Measurements from ENCODE around the gene TMEM131.

The TMEM131 gene

DNA sequence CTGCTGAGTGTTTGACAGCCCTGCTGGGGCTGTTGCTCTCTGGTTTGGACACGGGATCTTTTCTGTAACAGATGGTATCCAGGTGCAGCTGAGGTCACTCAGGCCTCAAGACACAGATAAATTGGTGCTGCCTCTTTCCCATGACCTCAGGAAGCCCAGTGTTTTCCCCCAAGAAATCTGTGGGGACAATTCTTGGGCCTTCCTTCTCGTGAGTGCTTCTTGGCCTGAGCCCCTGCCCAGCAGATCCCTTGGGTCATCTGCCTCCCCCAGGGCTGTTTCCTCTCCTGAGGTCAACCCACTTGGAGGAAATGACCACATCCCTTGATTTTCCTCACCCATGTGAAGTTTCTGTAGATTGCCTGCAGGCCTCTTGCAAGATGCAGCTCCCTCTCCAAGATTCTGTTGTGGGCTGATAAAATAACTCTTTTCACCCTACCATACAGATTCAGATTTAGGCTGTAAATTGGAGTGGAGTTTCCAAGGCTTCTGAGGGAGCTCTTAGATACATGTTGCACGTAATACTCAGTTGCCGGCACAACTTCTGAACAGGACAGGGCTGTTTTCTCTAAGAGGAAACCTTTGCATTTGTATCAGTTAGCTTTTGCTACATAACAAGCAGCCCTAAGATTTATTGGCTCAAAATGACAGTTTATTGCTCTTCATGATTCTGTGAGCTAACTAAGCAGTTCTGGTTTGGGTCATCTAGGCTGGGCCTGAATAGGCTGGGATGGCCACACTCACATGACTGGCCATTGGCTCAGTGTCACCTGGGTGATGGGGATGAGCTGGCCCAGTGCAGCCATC is 269.3 kb downstream of the TMEM131 start:
- DNase-seq, result no peak

DNA sequence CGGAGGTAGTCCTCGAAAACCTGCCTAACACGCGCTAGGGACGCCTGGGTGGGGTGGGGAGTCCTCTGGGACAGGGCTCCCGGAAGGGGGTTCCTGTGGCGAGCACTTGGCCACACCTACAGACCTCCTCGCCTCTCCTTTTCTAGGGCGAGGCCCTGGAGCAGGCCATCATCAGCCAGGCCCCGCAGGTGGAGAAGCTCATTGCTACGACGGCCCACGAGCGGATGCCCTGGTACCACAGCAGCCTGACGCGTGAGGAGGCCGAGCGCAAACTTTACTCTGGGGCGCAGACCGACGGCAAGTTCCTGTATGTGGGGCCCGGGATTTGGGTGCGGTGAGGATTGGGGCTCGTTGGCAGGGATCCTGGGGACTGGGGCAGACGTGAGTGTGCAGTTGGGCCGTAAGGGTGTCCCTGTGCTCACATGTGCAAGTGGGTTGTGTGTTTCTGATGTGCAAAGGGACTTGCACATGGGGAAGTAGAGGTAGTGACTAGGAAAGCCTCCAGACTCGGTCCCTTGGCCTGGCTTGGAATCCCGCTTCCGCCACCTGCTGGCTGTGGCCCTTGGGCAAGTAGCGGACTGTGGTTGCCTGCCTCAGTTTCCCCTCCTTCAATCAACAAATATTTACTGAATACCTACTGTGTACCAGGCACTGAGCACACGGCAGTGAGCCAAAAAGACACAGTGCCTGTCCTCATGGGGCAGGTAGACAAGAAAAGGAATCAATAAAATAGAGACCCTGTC is 270.6 kb downstream of the TMEM131 start:
- DNase-seq, result no peak

DNA sequence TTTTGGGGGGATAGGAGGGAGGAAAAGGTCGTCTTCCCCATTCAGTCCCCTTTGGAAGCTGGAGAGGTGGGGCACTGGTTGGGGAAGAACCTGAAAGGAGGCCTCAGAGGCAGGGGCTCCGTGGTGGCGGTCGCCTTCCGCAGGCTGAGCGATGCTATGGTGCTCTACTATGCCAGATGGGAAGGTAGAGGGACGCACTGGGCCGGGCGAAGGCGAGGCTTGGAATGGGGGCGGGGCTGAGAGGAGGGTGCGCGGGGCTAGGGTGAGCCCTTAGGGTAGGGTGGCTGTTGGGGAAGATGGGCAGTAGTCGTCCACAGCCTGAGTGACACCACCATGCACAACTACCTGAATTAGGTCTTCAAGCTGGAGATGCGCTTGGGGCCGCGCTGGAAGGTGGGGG is 271.2 kb downstream of the TMEM131 start:
- DNase-seq, result no peak

DNA sequence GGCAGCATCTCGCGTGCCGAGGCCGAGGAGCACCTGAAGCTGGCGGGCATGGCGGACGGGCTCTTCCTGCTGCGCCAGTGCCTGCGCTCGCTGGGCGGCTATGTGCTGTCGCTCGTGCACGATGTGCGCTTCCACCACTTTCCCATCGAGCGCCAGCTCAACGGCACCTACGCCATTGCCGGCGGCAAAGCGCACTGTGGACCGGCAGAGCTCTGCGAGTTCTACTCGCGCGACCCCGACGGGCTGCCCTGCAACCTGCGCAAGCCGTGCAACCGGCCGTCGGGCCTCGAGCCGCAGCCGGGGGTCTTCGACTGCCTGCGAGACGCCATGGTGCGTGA is 271.7 kb downstream of the TMEM131 start:
- no peak for DNase-seq

DNA sequence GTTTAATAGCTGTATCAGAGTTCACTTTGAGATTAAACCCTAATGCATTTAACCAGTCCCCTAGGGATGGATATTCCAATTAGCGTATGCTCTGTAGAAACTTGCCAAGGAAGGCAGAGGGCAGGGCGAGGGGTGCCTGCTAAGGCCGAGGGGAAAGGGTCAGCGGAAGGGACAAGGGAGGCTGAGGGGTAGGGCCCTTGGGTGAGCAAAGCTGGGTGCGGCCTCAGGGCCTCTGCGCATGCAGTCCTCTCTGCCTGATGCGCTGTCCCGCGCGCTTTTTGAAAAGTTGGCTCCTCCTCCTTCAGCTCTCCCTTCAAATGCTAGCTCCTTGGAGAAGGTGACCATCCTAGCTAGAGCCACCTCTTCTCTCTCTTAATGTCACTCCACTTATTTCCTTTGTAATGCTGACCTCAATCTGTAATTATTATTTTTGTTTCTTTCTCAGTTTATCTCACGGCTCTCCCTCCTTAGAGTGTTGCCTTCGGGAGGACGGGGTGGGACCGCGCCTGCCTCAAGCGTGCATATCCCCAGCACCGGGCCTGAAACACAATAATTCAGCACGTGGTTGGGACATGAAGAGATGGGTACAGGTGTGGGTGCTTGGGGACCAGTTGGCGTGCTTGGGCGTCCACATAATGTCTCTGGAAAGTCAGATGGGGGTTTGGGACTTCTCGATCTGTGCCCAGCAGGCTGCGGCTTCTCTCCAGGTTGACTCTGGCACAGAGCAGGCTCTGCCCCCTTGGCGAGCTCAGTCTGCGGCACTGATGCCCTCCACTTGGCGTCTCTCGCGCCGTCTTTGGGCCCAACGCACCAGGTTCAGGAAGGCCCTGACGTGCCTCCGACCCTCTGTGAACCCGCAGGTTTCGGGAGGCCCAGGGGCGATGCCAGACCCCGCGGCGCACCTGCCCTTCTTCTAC is 272.3 kb downstream of the TMEM131 start:
- DNase-seq, result no peak

DNA sequence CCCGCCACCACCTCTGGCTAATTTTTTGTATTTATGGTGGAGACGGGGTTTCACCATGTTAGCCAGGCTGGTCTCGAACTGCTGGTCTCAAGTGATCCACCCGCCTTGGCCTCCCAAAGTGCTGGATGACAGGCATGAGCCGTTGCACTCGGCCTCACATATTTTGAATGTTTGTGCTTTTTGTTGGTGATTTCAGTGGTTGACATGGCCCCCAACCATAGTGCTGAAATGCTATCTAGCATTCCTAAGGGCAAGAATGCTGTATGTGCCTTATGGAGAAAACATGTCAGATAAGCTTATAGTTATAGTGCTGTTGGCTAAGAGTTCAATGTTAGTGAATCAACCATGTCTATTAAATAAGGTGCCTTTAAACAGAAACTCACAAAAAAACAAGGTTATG is 273.5 kb downstream of the TMEM131 start:
- DNase-seq, result no peak

DNA sequence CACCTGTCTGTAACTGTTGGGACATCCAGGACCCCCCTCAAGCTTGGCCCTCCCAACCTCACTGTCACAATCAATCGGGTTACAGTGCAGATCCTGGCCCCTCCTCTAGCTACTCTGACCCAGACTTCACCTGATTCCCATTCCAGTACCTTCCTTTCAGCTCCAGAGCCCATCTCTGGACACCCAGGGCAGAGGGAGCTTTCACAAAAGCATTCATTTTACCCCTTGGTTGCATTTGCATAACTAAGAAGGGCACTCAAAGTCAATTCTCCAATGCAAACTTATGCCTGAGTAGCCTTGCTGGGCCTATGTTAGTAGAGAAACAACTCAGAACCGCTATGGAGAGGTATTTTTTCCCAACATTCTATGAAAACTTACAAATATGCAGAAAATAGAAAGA is 275.0 kb downstream of the TMEM131 start:
- DNase-seq, result no peak

GRCh38 chr2:97719362-97720155 is 276.2 kb downstream of the TMEM131 start:
- DNase-seq, result no peak

- no peak for DNase-seq
Measured at GRCh38 chr2:97718942-97719341, 276.8 kb downstream of the TMEM131 start.

GRCh38 chr2:97718051-97718882 is 277.5 kb downstream of the TMEM131 start:
- no peak for DNase-seq

DNA sequence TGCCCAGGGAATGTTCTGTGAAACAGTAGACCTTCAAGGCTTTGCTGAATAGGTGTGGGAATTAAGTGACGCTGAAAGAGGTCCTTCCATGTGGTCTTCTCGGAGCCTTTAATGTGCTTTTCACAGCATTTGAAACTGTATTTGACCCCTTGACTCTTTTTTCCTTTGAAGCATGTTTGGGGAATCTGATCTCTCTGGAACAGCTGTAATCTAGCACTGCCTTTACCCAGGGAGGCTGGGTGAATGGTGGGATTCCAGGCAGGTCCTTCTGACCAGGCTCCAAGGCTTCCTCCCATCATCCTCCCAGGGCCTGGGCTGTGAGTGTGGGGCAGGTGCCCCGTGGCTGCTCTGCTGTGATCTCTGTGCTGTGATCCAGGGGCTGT is 278.1 kb downstream of the TMEM131 start:
- DNase-seq, result no peak

DNA sequence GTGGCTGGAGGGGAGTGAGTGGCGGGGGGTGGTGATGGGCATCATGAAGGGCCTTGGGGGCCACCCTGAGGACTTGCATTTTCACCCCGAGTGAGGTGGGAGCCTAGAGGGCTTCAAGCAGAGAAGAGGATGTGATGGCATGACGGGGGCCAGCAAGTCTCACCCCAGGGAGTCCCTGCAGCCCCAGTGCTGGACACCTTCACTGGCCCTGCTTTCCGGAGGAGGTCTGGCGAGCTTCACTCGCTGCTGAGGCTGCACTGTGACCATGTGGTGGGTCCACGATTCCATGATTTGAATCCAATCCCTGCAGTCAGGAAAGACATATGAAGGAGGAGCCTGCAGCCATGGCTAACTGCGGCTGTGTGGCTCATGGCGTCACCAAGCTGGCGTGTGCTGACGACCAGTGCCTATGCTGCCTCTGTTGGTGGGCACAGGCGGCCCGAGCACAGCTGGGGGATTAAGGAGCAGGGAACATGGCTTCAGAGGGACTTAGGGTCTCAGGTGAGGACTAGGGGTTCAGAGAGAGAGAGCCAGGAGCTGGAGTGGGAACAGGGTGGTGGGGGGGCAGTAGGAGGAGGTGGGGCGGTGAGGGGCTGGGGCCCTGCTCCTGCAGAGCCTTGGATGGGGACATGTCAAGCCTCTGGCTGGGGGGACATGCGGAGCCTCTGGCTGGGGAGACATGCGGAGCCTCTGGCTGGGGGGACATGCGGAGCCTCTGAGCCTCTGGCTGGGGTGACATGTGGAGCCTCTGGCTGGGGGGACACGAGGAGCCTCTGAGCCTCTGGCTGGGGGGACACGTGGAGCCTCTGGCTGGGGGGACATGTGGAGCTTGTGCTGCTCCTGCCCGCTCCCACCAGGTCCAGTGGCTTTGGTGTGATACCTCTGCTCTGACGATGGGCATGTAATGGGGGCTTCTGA is 278.8 kb downstream of the TMEM131 start:
- DNase-seq, result no peak

DNA sequence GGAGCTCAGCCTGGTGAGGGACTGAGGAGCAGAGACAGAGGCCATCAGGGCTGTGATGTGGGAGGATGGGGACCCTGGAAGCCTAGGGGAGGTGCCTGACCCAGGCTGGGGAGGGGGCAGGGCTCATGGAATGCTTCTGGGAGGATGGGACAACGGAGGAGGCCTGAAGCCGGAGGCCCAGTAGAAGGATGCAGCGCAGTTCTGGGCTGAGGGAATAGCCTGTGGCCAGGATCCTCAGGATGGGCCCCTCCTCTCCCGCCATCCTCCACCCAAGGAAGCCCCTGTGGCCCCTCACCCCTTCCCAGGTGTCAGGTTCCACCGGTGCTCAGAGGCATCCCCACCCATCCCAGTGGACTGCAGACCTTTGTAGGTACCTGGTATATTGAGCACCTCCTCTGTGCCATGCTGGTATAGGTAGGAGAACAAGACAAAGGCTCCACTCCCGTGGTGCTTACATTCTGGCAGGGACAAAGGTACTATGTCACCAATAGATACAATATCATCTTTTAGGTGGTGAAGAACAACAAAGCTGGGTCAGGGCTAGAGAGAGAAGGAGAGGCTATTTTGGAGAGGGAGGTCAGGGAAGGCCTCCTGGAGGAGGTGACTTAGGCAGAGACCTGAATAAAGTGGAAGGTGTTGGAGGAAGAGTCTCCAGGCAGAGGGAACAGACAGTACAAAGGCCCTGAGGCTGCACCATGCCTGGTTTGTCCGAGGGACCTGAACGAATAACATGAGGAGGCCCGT is 279.6 kb downstream of the TMEM131 start:
- DNase-seq, result no peak

DNA sequence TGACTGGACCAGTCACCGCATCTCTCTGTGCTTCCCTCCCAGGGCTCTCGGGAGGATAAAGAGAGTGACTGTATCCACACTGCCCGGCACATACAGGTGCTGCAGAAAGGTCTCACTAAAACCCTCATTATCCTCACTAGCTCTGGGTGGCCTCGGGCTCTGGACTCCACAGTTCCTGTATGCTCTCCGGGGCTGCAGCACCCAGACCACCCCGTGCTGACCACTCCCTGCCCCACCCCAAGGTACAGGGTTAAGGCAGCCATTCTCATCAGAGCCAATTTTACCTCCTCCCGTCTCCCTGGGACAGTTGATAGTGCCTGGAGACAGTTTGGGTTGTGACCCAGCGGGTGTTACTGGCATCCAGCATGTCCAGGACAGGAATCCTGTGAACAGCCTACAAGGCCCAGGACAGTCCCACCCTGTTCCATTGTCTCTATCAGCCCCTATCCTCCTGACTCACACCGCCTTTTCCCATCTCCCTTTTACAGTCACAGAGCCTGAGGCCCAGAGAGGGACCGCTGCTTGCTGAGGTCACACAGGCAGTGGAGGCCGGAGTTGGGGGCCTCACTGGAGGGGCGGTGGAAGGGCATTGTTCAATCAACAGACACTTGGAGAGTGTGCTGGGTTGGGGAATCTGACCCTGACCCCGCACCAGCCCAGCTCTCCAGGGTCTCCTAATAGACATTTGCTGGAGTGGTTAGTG is 280.6 kb downstream of the TMEM131 start:
- no peak for DNase-seq

- DNase-seq, result no peak
Measured at GRCh38 chr2:97714084-97714949, 281.4 kb downstream of the TMEM131 start.

DNA sequence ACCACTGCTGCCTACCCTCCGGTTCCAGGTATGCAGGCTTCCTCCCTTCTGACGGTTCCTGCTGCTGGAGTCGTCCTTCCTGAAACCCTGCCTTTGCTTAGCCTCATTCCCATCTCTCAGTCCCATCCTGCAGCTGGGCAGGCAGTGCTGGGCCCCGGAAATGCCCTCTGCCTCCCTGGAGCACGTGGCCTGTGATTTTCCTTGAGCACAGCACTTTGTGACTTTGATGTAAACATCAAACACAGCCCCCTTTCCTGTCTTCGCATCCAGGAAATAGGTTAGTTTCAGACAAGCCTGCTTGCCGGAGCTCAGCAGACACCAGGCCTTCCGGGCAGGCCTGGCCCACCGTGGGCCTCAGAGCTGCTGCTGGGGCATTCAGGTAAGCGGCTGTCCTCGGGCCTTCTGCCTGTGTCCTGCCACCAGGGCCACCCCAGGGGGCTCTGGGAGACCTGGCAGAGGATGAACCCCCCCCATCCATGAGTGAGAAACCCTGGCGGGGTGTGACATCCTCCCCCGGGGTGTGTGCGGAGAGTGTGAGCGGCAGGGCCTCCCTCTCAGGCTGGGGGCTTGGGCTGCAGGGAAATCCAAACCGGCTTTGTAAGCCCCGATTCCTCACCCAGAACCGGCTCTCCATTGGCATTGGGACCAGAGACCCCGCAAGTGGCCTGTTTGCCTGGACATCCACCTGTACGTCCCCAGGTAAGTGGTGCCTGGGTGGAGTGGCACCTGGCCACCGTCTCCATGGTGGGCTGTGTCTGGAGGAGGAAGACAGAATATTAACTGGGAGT is 282.3 kb downstream of the TMEM131 start, which contains the start of gene ZAP70:
ZAP70 (plus strand) TSS at position 281 of the 788 bp plus-strand sequence. CDS start 10,461 bp downstream, outside the sequence.
- DNase-seq, result no peak

Data from nucleus accumbens (tissue), 56 donors.